HCT116 (cell line): ENCODE data around the gene AP5Z1. TPM values are rescaled to one million over a fixed set of nuclear protein-coding genes. Genes with fewer than 3 reads are reported as not detected.

Experiments used
- ATAC-seq: fragments of 200-7000 bp; cut with Tn5 transposase; 2 replicates; pipeline ENCODE4 v1.9.1; 2020; ENCODE audit warnings: mild to moderate bottlenecking, moderate library complexity
- BruUV-seq: library from RNA; stranded (reverse); fragments of 400-500 nt; replicated peaks from 2 replicates; lab custom pipeline; 2021; lab: Mats Ljungman, UMichigan
- CTCF ChIA-PET: fragments of 300-600 bp; sonication (Branson Sonifier 250); formaldehyde crosslinking; loops from one replicate; lab custom pipeline; 2021; ENCODE audit warnings: antibody characterized with exemption; lab: Charles Lee
- POLR2A ChIA-PET: fragments of 300-600, 350-600 bp; sonication (Branson Sonifier 250); formaldehyde crosslinking; loops from one replicate; lab custom pipeline; 2021; ENCODE audit warnings: antibody characterized with exemption; lab: Charles Lee
- RAD21 ChIA-PET, 2 experiments: fragments of 300-600 bp; sonication (Branson Sonifier 250); formaldehyde crosslinking; loops; one replicate each; lab custom pipeline; 2023; ENCODE audit warnings: low total read pairs in 2 of 2; ENCODE audit not compliant: uncharacterized antibody in 2 of 2, unreplicated experiment in 2 of 2, low non-redundant PET in 1 of 2; lab: Charles Lee
- DNase-seq: peaks from one replicate; pipeline ENCODE4 v3.0.0-alpha.2; 2010; ENCODE audit warnings: low read depth, low spot score
- H2AFZ ChIP-seq: fragments of 200-600 bp; shearing (Covaris generic), sonication (generic); 2 replicates; pipeline ENCODE4 v1.6.1; 2017; ENCODE audit warnings: low read depth, mixed run types, mixed read lengths, antibody characterized with exemption, low read length; ENCODE audit not compliant: poor library complexity, severe bottlenecking
- H3K27ac ChIP-seq: 2 replicates; pipeline ENCODE4 v1.5.1; 2012; ENCODE audit warnings: low read depth, low read length
- H3K27me3 ChIP-seq: fragments of 200-600 bp; sonication (generic); 2 replicates; pipeline ENCODE4 v1.6.1; 2016; ENCODE audit warnings: mixed run types, low read length, mixed read lengths; ENCODE audit not compliant: insufficient read depth
- H3K36me3 ChIP-seq, 2 experiments: fragments of 200-500 bp in 1 of 2; fragments of 200-600 bp in 1 of 2; sonication (Bioruptor generic) in 1 of 2; sonication (generic) in 1 of 2; 2 replicates each; pipeline versions ENCODE4 v1.5.1 to v1.6.1; 2014 to 2016; ENCODE audit warnings: low read length in 2 of 2, inconsistent platforms in 1 of 2, mixed read lengths in 1 of 2, mixed run types in 1 of 2; ENCODE audit not compliant: insufficient read depth in 2 of 2, control insufficient read depth in 1 of 2
- H3K4me1 ChIP-seq, 2 experiments: fragments of 200-600 bp in 1 of 2; sonication (generic) in 1 of 2; 2 replicates each; pipeline versions ENCODE4 v1.5.1 to v1.6.1; 2012 to 2017; ENCODE audit warnings: low read length in 2 of 2, inconsistent platforms in 1 of 2, mild to moderate bottlenecking in 1 of 2, mixed read lengths in 1 of 2, mixed run types in 1 of 2, moderate library complexity in 1 of 2; ENCODE audit not compliant: insufficient read depth in 2 of 2, control insufficient read depth in 1 of 2
- H3K4me2 ChIP-seq: fragments of 200-600 bp; sonication (generic); 2 replicates; pipeline ENCODE4 v1.6.1; 2017; ENCODE audit warnings: mixed run types, low read length, mixed read lengths
- H3K4me3 ChIP-seq, 2 experiments: fragments of 200-600 bp in 1 of 2; sonication (generic) in 1 of 2; replicated peaks in 1 of 2; 2 replicates each; pipeline ENCODE4 v1.5.1; 2011 to 2016; ENCODE audit warnings: low read length in 2 of 2, control low read depth in 1 of 2, low read depth in 1 of 2, mild to moderate bottlenecking in 1 of 2, mixed read lengths in 1 of 2, mixed run types in 1 of 2
- H3K79me2 ChIP-seq: fragments of 200-600 bp; sonication (generic); 2 replicates; pipeline ENCODE4 v1.6.1; 2017; ENCODE audit warnings: mild to moderate bottlenecking, mixed run types, low read length, moderate library complexity, mixed read lengths; ENCODE audit not compliant: insufficient read depth
- H3K9ac ChIP-seq: fragments of 200-600 bp; sonication (generic); 2 replicates; pipeline ENCODE4 v1.6.1; 2016; ENCODE audit warnings: low read length, mixed read lengths
- H3K9me2 ChIP-seq: fragments of 200-600 bp; sonication (generic), shearing (Covaris generic); 2 replicates; pipeline ENCODE4 v1.6.1; 2017; ENCODE audit warnings: mixed run types, mild to moderate bottlenecking, moderate library complexity; ENCODE audit not compliant: insufficient read depth
- H3K9me3 ChIP-seq, 2 experiments: fragments of 200-500 bp in 1 of 2; fragments of 200-600 bp in 1 of 2; sonication (Bioruptor generic) in 1 of 2; sonication (generic) in 1 of 2; 2 replicates each; pipeline ENCODE4 v1.6.1; 2014 to 2017; ENCODE audit warnings: low read length in 2 of 2, mixed read lengths in 2 of 2, inconsistent platforms in 1 of 2, low read depth in 1 of 2, mild to moderate bottlenecking in 1 of 2, mixed run types in 1 of 2, moderate library complexity in 1 of 2; ENCODE audit not compliant: control insufficient read depth in 1 of 2, insufficient read depth in 1 of 2
- H4K20me1 ChIP-seq: fragments of 200-600 bp; sonication (generic), shearing (Covaris generic); 2 replicates; pipeline ENCODE4 v1.6.1; 2017; ENCODE audit warnings: mixed run types, mild to moderate bottlenecking, moderate library complexity; ENCODE audit not compliant: insufficient read depth
- ATF3 ChIP-seq: IDR thresholded peaks from 2 replicates; pipeline ENCODE4 v1.6.1; 2012
- CBX3 ChIP-seq: IDR thresholded peaks from 2 replicates; pipeline ENCODE4 v1.6.1; 2012; ENCODE audit warnings: low read depth
- EGR1 ChIP-seq: IDR thresholded peaks from 2 replicates; pipeline ENCODE4 v1.6.1; 2012; ENCODE audit warnings: low read depth
- EZH2phosphoT487 ChIP-seq: fragments of 200-600 bp; IDR thresholded peaks from 2 replicates; pipeline ENCODE4 v1.6.1; 2018; ENCODE audit warnings: antibody characterized with exemption, borderline replicate concordance
- POLR2A ChIP-seq: IDR thresholded peaks from 2 replicates; pipeline ENCODE4 v1.7.0; 2011; ENCODE audit warnings: borderline replicate concordance; ENCODE audit not compliant: insufficient read depth, insufficient read length; ENCODE audit errors: extremely low read depth
- POLR2AphosphoS5 ChIP-seq: IDR thresholded peaks from 2 replicates; pipeline ENCODE4 v1.6.1; 2011; ENCODE audit warnings: mild to moderate bottlenecking, low read depth, low read length, moderate library complexity
- SRF ChIP-seq: IDR thresholded peaks from 2 replicates; pipeline ENCODE4 v1.6.1; 2012; ENCODE audit warnings: low read depth
- TCF7L2 ChIP-seq: IDR thresholded peaks from 2 replicates; pipeline ENCODE4 v1.7.0; 2011; ENCODE audit warnings: borderline replicate concordance, inconsistent platforms; ENCODE audit not compliant: insufficient read depth, insufficient read length; ENCODE audit errors: extremely low read depth
- intact Hi-C: fragments of 100-400 bp; cut with micrococcal nuclease; formaldehyde crosslinking; loops from 2 replicates; pipeline ENCODE4 v1.10.0; 2022
- total RNA-seq: library from RNA; stranded (reverse); gene quantifications from one replicate; pipeline ENCODE4 v1.2.1, GENCODE V29; 2021; ENCODE audit not compliant: unreplicated experiment

AP5Z1 gene
- total RNA-seq, 1 experiment from 2014 or later, result 23.2 TPM

GRCh38 chr7:4834601-4835397, 59.4 kb downstream of the AP5Z1 start:
- Histone ChIP-seq H3K79me2 (no peaks in the 10 kb centered on the region), H3K4me2 (no peak overlapping the region), H3K27ac (no peak overlapping the region), H3K36me3 (no peaks in the 10 kb centered on the region), H3K9me2 (no peaks in the 10 kb centered on the region), H3K27me3 (no peaks in the 10 kb centered on the region), H3K4me3 (no peak overlapping the region), H3K9me3 (no peaks in the 10 kb centered on the region), H3K9ac (no peak overlapping the region), H2AFZ (no peak overlapping the region), H3K4me1 (no peaks in the 10 kb centered on the region), H4K20me1 (no peaks in the 10 kb centered on the region)
- no peak for TF ChIP-seq TCF7L2
- no peak for TF ChIP-seq CBX3
- BruUV-seq, result no TSS peak
- no peak for ATAC-seq
- CTCF ChIA-PET, result no interaction called here
- RAD21 ChIA-PET, result no interaction called here
- DNase-seq, result no peak
- POLR2A ChIA-PET, result no interaction called here
- intact Hi-C loops, result no loop called here

- intact Hi-C loops, result no loop called here
- Histone ChIP-seq H4K20me1 (no peaks in the 10 kb centered on the region), H3K4me1 (no peaks in the 10 kb centered on the region), H3K9me3 (no peaks in the 10 kb centered on the region), H3K4me2 (no peak overlapping the region), H3K9ac (no peak overlapping the region), H3K4me3 (no peak overlapping the region), H3K79me2 (no peaks in the 10 kb centered on the region), H3K27me3 (no peaks in the 10 kb centered on the region), H3K27ac (no peak overlapping the region), H2AFZ (no peak overlapping the region), H3K9me2 (no peaks in the 10 kb centered on the region), H3K36me3 (no peaks in the 10 kb centered on the region)
- ATAC-seq (no peak), DNase-seq (no peak)
- CTCF ChIA-PET, result no interaction called here
- TF ChIP-seq ATF3 (no peak), CBX3 (no peak), TCF7L2 (no peak), SRF (no peak), POLR2A (no peak), EGR1 (no peak), EZH2phosphoT487 (no peak), POLR2AphosphoS5 (no peak)
- no TSS peak for BruUV-seq
- POLR2A ChIA-PET, result no interaction called here
- RAD21 ChIA-PET, result no interaction called here
These were observed 60.2 kb downstream of the AP5Z1 start for GRCh38 chr7:4835398-4836205.
